DMS153 (cell line): ENCODE data around the gene ENDOU.

Experiments used
- DNase-seq: peaks from one replicate; lab custom pipeline; 2025; lab: John Stamatoyannopoulos, UW

ENDOU gene

DNA sequence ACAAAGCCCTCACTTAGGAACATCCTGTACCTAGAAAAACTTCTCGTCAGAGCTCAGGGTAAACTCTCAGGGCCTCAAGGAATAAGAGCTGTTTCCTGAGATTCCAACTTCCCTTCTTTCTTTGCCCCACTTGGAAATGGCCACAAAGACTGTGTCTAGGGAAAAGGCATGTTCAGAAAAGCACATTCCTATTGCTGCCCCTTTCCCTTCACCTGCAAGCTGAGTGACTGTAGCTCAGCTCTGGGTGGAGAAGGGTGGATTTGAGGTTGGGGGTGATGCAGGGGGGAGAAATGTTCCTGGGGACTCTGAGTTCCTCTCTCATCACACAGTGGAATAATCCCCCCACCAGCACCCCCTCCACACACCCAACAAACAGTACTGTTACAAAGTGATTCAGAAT lies 6.8 kb downstream of the ENDOU start:
- DNase-seq = no peak

DNA sequence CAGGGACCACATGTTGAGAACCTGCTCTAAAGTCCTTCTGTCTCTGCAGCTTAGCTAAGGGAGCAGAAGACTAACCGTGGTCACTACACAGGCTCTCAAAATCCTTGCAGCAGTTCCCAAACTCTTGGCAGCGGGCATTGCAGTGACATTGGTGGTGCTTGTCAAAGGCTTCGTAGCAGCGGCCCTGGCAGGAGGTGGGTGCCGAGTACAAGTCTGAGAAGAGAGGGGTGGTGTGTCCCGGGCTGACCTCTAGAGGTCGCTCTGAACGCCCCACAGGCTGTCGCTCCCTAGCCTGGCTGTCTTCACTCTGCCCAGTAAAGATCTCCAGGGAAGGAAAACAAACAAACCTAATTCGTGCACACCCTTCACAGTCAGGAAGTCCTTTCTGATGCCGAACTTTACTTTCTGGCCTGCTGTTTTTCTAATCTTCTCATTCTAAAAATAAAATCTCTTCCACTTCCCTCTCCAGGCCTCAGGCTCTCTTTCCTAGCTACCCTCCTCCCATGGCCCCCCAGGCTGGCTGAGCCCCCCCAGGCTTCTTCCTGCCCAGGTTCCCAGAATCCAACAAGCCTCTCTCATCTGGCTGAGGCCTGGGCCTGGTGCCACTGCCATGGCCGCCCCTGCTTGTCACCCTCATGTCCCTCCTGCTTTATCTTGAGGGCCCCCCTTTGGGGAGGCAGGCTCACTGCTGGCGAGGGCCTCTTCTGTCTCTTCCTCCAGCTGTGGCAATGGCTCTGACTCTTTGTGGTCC lies 7.7 kb downstream of the ENDOU start:
- DNase-seq = peak; percentile 69

DNA sequence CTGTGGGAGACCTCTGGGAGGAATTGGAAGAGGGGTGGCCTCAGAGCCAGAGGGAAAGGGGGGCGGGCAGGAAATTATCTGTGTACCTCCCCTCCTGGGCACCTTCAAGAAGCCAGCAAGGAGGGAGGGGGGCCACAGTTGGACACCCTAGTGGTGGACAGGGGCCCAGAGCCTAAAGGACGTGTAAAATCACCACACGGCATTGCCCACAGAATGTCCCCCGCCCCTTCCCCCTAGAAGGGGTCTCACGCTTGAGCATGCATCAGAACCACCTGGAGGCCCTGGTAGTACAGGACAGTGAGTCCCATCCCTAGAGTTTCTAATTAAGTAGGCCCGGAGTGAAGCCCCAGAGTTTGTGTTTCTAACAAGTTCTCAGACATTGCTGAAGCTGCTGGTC lies 8.2 kb downstream of the ENDOU start:
- no peak for DNase-seq

DNA sequence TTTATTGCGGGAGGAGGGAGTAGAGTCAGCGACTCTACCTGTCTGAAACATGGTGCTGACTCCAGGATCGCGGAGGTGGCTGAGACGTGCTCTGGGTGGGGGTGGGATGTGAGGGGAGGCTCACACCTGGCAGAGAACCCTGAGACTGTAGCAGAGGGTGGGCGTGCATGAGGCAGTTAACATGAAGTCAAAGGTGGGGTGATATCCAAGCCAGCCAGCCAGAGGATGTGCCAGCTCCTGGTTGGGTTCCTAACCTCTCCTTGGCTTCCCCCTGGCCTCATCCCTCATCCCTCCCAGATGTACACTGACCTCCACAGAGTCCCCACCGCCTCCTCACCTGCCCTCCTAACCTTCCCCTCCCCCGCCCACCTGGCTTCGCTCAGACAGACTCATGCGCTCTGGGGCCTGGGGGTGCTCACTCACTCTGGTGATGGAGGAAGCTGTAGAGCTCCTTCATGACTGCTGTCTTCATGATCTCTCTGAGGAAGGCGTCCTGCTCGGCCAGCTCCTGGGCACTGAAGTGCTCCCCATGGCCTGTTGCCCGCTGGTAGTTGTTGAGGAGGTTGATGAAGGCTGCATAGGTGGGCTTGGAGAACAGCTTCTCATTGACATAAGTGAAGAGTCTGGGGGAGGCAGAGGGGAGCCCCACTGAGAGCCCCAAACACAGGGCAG lies 9.3 kb downstream of the ENDOU start:
- no peak for DNase-seq

DNA sequence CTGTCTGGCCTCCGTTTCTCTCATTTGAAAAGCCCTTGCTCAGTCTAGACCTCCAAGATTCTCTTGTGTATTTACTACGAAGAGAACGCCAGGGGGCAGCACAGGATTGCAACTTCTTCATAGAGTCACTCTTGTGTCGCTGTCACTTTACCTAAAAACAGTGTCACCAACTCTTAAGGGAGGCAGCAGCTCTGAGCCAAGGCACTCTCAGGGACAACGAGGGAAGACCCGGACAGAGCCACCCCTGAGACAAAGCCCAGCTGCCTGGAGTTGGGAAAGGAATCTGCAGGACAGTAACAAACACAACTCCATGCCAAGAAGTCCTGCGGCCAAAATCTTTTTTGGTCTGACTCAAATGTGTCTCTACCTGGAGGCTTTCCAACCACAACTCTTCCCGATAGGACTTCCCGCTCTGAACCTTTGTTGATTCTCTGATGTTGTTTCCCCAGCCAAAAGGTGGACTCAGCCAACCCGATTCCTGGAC lies 9.9 kb downstream of the ENDOU start:
- DNase-seq = peak; percentile 58

DNA sequence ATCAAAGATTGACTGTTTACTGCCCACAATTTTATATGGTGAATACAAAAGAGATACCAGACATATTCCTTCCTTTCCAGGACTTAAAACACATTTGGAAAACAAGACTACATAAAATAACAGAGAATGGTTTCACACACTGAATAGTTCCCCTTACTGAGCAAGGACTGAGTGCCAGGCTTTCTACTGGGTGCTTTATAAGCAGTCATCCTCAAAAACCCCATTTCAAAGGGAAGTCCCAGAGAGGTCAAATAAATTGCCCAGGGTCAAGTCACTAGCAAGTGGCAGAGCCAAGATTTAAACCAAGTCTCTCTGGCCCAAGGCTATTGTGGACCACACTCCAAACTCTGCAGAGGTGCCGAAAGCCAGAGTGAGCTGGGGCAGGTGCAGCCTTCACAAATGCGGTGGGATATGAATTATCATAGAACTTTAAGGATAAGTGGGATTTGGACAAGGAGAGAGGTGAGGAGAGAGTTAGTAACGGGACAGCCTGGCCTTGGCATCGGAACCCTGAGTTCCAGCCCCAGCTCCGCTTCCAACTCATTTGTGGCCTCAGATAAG lies 10.4 kb downstream of the ENDOU start:
- DNase-seq = no peak

DNA sequence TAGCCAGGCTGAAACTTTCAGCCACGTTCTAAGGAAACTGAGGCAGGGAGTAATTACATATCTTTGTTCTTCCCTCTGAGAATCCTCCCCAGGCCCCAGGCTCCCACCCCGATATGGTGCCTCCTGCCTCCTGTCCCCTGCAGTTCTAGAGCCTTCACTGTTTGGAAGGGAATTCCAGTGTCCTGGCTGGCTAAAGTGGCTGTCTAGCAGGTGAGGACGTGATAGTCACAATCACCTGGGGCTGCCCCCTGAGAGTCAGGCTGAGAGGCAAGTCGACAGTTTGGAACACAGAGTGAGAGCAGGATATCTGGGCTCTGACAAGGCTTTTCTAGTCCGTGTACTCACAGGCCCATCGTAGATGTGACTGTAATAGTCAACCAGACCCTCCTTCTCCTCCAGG lies 13.1 kb downstream of the ENDOU start:
- DNase-seq = no peak

DNA sequence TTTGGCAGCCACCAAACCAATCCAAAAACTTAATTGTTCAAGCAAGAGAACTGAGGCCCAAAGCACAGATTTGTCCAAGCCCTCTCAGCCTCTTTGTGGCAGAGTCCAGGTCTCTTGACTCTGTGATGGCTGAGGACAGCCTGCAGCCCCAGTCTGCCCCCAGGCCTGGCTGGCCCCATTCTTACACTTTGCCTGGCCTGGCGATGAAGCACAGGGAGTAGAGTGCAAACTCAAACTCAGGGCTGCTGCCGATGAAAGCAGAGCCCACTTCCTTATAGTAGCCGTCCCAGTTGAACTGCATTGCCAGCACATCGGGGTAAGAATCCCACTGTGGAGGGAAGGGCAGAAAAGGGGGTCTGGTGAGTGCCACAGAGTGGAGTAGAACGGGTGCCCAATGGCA lies 13.8 kb downstream of the ENDOU start:
- DNase-seq = no peak

DNA sequence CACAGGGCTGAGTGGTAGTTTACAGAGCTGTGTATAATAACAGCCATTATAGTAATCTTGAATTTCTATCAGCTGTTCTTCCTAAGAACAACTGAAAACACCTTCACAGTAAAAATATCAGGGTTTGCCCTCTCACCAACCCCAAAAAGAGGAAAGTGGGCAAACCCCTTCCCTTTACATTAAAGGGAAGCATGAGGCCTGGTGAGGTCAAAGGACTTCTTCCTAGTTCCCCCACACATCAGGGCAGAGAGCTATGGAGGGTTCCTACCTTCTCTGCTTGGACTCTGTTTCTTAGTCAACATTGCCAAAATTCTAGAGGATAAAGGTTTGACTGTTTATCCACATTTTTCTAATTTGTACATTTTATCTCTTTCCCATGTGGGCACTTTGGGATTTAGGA lies 15.0 kb downstream of the ENDOU start:
- no peak for DNase-seq

DNA sequence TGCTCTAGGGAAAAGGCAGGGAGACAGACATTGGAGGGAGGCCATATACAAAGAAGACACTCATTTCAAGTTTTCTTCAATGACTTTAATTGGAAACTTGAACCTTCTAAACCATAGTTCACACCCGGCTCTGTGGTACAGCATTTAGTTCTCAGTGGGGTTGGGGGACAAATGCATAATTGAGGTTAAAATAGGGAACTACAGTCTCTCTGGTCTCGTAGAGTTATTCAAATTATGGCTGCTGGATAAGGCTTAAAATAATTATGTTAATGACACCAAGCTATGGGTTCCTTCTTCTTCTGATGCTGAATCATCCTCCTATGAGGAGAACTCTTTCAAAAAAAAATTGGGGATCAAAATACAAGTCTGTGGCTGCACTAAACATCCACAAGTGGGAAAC lies 15.6 kb downstream of the ENDOU start:
- no peak for DNase-seq

DNA sequence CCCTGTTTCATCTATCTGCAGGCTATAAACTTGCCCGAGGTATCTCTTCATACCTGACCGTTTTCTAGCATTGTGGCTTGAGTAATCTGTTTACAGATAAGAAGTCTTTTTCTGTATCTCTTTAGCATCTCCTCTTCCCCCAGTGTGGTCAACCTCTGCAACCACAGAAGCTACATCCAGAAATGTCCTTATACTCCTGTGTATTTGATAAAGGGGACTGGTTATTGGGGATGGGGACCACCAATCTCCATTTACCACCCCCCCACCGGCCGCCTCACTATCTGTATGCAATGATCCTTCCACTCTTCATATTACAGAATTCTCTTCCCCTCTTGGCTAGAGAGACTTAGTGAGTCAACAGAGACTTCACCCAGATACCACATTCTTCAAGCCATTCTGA lies 16.1 kb downstream of the ENDOU start:
- no peak for DNase-seq

DNA sequence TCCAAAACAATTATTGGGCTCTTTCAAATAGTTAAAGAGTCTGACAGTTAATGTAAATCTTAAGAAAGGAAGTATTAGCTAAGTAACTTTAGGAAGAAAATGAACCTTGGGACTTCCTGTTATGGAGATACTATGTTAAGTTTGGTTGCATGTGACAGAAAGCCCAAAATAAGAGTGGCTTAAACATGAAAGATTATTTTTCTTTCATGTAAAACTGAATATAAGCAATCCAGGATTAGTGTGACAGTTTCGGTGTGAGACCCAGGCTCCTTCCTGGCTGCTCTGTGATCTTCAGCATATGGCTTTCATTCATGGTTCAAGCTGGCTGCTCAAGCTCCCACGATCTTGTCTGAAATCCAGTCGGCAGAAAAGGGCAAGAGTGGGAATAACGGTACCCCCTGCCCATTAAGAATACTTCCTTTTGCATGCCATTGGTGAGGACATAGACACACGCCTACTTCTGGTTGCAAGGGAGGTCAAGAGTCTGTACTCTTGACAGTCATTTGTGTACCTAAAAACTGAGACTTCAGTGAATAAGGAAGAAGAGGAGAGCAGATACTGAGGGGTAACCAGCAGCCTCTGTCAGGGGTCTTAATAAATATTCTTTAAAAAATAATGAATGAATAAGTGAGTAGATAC lies 17.3 kb downstream of the ENDOU start:
- DNase-seq = no peak

DNA sequence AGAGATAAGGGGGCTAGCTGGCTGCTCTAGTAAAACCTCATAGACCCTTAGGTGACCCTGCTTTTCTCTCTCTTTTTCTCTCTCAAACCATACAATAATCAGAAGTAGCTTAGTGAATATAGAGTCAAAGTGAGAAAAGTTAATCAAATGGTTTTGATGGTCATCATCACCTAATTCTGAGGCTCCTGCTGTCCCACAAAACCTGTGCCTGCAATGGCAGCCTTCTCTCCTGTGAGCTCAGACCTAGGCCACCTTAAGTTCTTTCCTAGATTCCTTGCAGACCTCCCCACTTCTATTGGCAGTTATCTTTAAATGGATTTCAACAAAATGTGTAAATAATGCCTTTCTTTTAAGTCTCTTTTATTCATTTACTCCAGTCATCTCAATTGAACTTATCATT lies 17.9 kb downstream of the ENDOU start:
- DNase-seq = no peak

DNA sequence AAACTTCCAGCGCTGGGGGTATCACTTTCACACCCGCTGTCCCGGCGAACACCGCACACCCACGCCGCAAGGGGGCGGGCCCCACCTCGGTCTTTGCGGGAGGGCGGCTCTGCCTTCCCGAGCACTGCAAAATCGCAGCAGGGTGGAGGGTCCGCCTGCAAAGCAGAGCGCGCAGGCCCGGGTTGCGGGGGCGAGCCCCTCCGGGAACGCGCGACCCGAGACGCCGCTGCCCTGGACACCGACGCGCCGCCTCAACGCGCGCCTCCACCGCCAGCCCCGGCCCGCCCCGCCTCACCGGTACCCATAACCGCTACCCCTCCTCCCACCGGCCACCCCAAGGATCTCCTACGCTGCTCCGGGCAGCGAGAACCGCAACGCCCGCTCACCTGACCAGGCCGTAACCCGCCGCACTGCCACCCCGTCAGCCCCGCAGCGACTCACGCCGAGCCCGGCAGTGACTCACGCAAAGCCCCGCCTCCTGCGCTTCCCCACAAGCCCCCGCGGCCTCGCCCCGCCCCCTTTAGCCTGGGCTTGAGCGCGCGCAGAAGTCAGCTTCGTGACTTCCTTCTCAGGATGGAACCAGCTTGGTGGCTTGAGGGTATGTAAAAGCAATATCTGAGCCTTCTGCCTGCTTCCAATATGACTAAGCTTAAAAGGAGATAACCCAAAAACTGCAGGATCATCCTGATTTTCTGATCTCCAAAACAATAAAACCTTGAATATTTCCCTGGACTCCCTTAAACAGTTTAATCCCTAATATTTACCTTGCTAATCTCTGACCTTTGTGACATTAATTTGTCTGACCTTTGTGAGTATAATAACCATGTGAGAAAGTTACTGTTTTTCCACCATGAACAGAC lies 19.5 kb downstream of the ENDOU start, which contains the start of gene RPAP3:
Gene RPAP3, minus strand, starts transcription at position 465 of the 860 bp plus-strand sequence. CDS start 3,190 bp downstream, outside the sequence.
- peak; percentile 82 for DNase-seq

DNA sequence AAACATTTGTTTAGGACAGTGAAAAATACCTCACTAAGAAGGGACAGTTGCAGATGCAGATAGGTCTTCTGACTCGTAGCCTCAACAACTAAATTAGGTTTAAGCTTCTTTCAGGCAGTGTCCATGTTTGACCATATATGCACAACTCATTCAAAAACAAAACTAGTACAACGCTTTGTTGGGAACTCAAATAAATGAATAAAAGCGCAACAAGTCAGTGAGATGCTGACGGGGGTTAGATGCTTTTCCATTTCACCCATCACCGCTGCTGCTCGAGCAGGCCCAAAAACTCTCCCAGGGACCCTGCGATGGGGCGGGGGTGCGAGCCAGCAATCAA lies 20.1 kb downstream of the ENDOU start:
- no peak for DNase-seq

DNA sequence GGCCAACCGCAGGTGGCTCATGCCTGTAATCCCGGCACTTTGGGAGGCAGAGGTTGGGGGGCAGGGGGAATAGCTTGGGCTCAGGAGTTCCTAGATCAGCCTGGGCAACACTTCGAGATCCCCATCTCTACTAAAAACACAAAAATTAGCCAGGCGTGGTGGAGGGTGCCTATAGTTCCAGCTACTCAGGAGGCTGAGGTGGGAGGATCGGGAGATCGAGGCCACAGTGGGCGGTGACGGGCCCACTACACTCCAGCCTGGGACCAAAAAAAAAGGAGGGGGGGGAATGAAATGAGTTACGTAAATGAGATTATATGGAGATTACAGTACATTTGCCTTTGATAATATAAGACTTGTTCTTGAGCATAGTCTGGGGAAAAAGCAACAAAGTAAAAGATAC lies 20.6 kb downstream of the ENDOU start:
- no peak for DNase-seq

DNA sequence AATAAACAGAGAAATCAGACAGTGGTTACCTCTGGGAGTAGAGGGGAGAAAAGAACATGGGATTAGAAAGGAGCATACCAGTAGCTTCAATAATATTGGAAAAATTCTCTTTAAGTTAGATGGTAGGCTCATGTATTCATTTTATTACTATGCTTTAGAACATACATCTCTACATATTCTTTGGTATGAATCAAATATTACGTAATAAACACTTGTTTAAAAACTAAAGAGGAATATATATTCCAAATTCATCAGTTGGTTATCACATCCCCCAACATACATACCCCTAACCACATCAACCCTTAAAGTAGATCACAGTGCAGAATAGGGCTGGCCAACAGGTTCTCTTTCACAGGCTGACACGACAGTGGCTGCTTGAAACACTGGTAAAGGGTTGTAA lies 25.0 kb downstream of the ENDOU start:
- no peak for DNase-seq

DNA sequence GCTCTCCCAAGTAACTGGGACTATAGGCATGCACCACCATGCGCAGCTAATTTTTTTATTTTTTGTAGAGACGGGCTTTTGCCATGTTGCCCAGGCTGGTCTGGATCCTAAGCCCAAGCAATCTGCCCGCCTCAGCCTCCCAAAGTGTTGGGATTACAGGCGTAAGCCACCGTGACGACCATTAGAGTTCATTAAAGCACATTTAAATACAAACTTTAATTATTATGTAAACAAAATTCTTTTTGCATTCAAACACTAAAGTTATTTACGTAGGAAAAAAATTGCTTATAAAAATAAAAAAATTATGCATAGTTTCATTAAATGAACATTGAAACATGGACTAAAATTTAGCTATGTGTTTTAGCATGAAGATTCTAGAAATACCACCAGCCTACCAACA lies 26.7 kb downstream of the ENDOU start:
- DNase-seq = no peak

DNA sequence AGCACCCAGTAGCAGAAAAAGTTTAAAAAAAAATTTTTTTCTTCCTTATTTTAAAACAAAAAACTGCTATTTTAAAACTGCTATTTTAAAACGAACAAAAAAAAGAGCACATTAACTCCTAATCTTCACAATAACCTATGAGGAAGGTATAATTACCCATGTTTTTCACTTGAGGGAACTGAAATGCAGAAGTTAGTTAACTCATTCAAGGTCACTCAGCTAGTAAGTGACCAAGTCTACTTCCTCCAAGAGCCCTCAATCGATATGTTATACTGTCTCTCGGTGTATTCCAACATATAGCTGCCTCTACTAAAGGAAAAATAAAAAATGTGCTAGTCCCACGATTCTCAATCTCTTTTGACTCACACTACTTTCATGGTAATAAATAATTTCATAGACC lies 27.2 kb downstream of the ENDOU start:
- no peak for DNase-seq

DNA sequence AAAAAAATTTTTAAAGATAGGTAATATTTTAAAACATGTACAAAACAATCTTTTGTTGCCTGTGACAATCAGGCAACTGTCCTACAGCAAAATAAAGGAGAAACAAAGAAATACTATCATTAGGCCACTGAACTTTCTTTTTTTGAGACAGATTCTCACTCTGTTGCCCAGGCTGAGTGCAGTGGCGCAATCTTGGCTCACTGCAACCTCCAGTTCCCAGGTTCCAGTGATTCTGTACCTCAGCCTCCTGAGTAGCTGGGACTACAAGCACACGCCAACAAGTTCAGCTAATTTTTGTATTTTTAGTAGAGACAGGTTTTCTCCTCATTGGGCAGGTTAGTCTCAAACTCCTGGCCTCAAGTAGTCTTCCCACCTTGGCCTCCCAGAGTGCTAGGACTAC lies 36.1 kb downstream of the ENDOU start:
- DNase-seq = no peak

DNA sequence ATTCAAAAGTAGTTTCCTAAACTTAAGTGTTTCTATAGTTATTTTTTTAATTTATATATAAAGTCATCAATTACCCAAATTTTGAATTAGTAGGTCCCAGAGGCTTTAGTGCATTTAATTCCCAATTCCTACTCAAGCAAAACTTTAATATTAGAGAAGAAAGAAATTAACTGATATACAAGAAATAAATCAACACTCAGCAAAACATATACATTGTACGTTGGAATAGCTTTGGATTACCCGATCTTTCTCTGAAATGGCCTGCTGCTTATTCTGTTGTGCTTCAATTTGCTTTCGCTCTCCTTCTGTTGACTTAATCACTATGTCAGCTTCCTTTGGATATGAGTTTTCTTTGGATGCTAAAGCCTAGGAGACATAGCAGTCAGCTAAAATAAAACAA lies 37.7 kb downstream of the ENDOU start:
- DNase-seq = no peak

DNA sequence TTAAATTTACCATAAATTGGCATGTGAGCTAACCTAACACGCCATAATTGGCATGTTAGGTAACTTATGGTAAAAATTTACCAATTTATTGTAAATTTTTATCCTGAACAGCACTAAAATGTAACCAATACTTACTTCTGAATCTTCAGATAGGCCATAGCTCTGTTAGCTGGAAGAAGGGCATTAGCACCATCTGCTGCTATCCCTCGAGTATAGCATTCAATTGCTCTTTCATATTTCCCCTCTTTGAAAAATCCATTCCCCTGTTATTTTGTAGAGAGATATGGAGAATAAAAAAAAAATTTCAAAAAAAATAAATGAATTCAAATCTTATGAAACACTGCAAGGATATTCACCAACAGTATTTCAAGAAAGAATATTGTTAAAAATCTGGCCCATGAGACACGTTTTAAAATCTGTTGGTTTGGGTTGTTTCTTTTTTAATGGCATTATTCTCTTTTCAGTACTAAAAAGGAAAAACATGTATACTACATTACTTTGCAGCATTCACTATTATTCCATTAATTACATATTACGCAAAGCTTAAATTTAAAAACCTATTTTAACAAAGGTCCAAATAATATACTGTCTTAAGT lies 38.5 kb downstream of the ENDOU start:
- no peak for DNase-seq
